Measurements from ENCODE around the gene NEURL3.
"Not testable (repeated sequence)": the region's sequence is repeated elsewhere in the genome, so short reads cannot be mapped to it uniquely, and the experiment has no call there.

NEURL3 gene, protein sequence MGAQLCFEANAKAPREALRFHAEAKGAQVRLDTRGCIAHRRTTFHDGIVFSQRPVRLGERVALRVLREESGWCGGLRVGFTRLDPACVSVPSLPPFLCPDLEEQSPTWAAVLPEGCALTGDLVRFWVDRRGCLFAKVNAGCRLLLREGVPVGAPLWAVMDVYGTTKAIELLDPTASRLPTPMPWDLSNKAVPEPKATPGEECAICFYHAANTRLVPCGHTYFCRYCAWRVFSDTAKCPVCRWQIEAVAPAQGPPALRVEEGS

GRCh38 chr2:96505231-96505889 is at the start of gene NEURL3:
Gene NEURL3, minus strand, starts transcription at chr2:96505357. Its CDS starts 71 bp downstream, at chr2:96505286.
- DNase-seq: no peak

GRCh38 chr2:96554293-96555145 is 49.4 kb upstream of the NEURL3 start:
- DNase-seq: no peak

DNA sequence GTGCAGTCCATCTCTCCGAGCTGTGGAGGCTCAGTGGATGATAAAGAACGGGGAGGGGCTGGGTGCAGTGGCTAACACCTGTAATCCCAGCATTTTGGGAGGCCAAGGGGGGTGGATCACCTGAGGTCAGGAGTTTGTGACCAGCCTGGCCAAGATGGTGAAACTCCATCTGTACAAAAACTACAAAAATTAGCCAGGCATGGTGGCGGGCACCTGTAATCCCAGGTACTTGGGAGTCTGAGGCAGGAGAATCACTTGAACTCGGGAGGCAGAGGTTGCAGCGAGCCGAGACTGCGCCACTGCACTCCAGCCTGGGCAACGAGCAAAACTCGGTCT is 48.8 kb upstream of the NEURL3 start:
- not testable (repeated sequence) for DNase-seq

- no peak for DNase-seq
These were observed 48.2 kb upstream of the NEURL3 start for GRCh38 chr2:96553176-96553956.

DNA sequence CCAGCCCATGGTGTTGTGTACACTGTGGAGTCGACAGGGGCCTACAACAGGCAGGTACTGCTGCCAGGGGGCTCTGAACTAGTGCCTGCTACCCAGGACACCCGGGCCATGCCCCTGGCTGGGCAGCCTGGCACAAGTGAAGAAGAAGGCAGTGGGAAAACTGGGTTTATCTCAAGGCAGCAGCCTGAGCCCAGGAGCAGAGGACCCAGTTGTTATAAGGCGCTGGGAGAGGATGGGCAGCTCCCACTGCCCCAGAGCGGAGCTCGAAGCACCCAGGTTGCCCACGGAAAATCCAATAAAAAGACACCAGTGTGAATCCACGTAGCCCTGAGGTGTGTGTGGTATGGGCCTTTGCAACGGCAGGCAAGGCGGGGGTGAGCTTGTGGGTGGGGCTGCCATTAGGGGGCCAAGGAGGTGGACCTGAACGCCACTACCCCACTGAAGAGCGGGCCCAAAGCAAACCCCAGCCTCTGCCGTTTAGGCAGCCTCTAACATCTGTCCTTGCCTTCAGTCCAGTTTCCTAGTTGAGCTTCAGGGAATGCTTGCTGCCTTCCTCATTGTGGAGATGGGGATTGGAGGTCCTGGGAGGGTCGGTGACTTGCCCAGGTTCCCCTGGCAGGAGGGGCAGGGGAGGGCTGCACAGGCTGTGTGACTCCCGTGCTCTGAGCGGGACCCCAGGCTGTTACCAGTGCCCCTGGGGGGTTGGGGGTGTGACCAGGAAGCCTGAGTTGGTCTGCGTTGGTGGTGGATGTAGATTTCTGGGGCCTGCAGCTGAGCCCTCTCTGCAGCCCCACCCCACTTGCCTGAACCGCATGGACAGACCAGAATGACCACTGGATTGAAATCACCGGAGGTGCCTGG is 47.4 kb upstream of the NEURL3 start:
- no peak for DNase-seq

DNA sequence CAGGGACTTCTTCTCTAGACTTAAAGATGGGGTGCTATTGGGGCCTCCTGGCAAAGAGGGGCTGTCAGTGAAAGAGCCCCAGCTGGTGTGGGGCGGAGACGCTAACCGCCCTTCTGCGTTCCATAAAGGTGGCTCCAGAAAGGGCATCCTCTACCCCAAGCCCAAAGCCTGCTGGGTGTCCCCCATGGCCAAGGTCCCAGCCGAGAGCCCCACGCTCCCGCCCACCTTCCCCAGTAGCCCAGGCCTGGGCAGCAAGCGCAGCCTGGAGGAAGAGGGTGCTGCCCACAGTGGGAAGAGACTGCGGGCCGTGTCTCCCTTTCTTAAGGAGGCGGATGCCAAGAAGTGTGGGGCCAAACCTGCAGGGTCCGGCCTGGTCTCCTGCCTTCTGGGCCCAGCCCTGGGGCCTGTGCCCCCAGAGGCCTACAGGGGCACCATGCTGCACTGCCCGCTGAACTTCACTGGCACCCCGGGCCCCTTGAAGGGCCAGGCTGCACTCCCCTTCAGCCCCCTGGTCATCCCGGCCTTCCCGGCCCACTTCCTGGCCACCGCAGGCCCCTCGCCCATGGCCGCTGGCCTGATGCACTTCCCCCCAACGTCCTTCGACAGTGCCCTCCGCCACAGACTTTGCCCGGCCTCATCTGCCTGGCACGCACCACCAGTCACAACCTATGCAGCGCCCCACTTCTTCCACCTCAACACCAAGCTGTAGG is 46.6 kb upstream of the NEURL3 start:
- no peak for DNase-seq

- DNase-seq: no peak
These were observed 45.8 kb upstream of the NEURL3 start for GRCh38 chr2:96550787-96551604.

- no peak for DNase-seq
These were observed 45.0 kb upstream of the NEURL3 start for GRCh38 chr2:96549967-96550786.

GRCh38 chr2:96549466-96549785 is 44.3 kb upstream of the NEURL3 start:
- DNase-seq: no peak

- no peak for DNase-seq
These were observed 43.7 kb upstream of the NEURL3 start for GRCh38 chr2:96548558-96549465.

DNA sequence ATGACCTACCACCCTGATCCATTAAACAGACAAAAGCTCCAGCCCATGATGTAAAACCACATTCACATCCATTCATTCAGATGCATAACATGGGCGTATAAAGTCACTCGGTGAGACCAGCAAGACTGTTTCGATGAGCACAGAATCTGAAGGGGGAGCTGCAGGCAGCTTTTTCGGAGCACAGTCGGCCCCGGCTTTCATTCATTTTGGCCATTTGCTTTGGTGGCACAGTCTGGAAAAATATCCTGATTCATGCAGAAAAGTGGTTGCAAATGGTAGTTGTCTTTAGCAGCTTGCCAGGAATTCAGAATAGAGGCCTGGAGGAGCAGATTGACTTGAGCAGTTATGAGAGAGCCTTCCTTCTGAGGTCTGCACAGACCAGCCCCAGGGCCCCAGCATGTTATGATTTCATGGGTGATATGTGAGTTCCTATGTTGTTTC is 42.6 kb upstream of the NEURL3 start:
- DNase-seq: no peak

GRCh38 chr2:96547203-96547641 is 42.1 kb upstream of the NEURL3 start:
- no peak for DNase-seq

- no peak for DNase-seq
These were observed 41.6 kb upstream of the NEURL3 start for GRCh38 chr2:96546797-96547196.

DNA sequence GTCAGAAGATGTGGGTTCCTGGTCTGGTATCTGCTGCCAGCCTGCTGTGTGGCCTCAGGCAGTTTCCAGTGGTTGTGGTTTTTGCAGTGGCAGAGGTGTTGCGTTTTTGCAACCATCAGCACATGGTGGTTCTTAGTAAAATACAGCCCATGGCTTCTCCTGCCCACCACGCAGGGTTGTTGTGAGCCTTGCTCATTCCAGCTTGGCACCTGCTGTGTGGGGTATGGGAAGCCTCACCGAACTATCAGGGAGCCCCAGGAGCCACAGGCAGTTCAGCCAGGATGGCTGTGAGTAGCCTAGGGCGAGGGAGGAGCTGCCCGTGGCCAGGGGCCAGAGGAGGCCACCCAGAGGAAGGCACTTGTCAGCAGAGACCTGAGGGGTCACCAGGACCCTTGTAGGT is 41.2 kb upstream of the NEURL3 start:
- DNase-seq: no peak

DNA sequence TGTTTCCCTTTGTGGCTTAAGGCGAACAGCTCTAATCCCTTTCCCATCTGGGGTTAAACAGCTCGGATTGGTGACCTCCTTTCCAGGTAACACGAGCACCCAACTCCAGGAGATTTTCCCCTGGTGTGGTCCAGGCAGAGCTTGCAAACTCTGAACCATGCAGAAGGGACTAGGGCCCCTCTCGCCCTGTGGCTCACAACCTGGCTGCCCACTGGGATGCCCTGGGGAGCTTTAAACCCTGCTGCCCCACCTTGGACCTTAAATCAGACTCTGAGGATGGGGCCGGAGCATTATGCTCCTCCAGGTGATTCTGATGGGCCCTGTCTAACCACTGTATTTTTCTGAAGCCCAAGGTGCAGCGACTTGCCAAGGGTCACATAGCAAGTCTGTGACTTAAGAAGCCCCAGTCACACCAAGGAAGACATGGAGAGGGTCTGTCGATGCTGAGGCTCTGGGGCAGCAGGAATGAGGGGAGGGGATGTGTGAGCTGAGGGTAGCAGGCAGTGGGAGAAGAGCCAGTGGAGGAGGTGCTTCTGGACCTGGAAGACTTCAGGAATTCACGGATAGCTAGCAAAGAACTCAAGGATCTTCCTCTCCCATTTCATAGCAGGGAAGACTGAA is 37.3 kb upstream of the NEURL3 start:
- DNase-seq: no peak

- DNase-seq: no peak
These were observed 36.4 kb upstream of the NEURL3 start for GRCh38 chr2:96541398-96542152.

DNA sequence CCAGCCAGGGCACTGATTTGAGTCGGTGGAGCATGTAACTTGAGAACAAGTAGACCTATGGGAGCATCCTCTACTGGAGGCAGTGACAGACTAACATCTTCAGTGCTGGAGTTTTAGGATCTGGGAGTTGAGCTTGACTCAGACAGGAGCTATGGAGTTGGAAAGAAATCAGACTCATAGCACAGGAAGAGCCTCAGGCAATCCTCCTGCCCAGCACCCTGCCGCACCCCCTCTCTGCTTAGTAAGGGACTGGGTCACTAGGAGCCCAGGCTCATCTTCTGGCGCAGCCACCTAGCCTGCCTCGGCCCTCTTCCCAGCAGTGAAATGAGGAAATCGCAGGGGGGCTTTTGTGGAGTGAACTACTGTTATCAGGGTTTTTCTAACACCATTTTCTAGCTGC is 35.0 kb upstream of the NEURL3 start:
- DNase-seq: no peak
